GM19193 (cell line): ENCODE data around the gene CPNE5.

Experiments used
- POLR2A ChIP-seq: IDR thresholded peaks from 4 replicates; pipeline ENCODE4 v1.6.1; 2011; ENCODE audit not compliant: insufficient read depth, insufficient read length; ENCODE audit errors: extremely low read depth

The CPNE5 gene

DNA sequence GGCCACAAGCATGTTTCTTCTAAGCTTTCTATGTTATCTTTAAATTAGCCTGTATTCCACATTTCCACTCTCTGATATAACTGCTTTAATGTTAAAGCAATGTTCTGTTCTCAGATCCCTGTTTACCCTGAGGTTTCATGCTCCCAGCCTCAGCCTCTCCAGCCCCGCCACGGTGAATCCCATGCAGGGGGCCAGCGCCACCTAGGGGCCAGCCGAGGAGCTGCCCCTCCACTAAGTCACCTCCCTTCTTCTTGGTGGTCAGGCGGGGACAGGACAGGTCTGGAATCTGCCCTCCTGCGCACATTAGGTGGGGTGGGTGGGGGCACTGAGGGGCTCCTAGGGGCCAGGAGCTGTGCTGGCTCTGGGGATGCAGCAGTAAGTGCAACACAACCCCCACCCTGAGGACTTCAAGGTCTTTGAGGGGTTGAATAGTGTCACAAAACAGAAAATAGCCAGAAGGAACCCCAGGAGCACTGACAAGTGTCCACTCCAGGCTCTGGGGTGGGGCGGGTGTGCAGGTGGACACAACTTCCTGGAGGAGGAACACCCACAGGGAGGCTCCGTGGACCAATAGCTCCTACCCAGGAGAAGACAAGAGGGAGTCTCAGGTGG, 80.0 kb downstream of the CPNE5 start:
- TF ChIP-seq POLR2A = no peak

DNA sequence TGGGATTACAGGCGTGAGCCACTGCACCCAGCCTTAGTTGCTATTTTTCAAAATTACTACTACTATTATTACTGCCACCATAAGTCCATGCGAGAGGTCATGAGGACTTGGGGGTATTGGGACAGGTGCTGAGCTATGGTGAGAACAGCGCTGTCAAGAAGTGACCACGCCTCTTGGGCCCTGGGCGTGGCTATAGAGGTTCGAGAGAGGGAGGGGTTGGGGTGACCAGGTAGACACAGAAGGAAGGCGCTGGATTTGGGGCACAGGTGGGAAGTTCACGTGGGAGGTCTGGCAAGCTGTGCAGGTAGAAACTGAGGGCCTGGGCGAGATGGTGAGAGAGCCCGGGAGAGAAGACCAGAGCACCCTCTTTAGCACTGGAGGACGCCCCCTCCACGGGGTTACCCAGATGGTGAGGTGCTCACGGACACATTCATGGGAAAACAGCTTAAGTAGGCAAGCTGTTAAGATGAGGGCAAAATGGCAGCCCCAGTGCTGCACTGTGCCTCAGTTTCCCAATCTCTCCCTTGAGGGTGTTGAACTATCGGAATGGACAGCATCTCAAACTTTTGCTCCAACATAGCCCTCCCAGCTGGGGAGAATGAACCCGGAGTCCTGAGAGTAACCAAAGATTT, 80.6 kb downstream of the CPNE5 start:
- no peak for TF ChIP-seq POLR2A

DNA sequence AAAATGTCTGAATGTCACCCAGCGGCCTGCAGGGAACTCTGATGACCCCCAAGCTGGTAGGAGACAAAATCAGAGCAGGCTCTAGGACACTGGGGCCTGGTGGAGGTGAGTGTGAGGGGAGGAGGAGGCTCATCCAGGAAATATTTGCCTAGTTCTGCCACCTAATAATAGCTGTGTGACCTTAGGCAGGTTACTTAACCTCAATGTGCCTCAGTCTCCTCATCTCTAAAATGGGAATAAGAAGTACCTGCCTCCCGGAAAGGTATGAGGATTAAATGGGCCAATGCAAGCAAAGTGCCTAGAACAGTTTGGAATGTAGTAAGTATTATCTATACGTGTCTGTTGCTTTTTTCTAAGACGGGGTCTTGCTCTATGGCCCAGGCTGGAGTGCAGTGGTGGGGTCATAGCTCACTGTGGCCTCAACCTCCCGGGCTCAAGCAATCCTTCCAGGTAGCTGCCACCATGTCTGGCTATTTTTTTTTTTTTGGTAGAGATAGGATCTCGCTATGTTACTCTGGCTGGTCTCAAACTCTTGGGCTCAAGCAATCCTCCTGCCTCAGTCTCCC, 81.2 kb downstream of the CPNE5 start:
- TF ChIP-seq POLR2A = no peak

DNA sequence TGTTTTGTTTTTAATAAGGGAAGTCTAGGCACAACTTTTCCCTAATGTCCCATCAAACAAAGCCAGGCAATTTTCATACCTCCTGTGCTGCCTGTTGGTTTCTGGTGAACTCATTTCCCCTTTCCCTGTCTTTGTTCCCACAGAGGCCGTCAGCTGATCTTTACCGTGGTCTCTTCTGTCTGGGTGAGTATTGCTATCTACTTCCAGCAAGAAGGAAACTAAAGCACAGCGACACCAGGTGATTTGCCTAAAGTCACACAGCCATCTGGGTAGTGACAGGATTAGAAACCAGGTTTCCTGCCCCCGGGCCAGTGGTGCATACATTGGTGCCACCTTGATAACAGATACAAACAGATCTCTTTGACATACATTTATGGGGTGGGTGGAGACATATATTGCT, 82.0 kb downstream of the CPNE5 start:
- TF ChIP-seq POLR2A = no peak

DNA sequence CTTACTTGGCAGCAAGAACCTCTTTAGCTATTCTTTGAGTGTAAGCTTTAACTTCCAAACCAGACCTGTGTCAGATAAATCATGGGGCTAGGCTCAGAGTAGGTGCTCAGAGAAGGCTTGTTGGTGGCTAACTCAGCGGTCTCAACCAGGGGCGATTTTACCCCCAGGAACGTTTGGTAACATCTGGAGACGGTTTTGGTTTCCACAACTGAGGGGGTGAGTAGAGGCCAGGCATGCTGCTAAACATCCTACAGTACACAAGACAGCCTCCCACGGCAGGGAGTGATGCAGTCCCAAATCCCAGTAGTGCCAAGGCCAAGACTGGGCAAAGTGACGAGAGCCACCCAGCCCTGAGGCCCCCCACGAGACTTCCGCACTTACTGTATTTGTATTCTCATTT, 82.5 kb downstream of the CPNE5 start:
- no peak for TF ChIP-seq POLR2A

DNA sequence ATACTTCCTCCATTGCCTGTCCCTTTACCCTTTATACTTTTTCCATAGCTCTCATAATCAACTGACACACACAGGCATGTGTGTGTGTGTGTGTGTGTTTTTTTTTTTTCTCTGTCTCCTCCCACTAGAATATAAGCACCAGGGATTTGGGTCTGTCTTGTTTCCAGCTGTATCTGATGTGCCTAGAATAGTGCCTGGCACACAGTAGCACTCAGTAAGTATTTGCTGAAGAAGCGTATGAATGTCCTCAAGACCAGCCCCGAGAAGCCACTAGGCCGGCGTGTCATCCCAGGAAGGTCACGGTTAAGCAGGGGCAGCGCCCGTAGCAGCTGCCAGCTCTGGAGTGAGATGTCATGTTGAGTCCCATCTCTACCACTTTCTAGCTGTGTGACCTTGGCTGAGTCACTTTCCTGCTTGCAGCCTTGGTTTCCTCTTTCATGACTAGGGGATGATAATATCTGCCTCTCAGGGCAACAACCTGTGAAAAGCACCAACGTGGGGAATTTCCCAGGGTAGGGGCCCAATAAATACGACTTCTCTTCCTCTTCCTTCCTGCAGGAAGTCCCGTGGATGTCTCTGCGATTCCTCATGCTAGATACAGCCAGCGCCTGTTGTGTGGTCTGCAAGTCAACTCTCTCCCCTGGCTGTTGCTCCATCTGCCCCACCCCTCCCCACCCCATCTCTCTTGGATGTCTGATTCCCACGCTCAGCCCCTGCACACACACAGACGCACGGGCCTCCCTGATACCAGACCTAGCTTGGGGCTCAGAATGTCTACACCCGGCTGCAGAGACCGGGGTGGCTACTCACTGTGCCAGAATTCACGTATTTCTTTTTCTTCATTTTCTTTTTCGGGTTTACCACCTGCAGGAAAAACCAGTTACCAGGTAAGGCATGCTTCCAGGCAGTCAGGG, 83.6 kb downstream of the CPNE5 start:
- no peak for TF ChIP-seq POLR2A

DNA sequence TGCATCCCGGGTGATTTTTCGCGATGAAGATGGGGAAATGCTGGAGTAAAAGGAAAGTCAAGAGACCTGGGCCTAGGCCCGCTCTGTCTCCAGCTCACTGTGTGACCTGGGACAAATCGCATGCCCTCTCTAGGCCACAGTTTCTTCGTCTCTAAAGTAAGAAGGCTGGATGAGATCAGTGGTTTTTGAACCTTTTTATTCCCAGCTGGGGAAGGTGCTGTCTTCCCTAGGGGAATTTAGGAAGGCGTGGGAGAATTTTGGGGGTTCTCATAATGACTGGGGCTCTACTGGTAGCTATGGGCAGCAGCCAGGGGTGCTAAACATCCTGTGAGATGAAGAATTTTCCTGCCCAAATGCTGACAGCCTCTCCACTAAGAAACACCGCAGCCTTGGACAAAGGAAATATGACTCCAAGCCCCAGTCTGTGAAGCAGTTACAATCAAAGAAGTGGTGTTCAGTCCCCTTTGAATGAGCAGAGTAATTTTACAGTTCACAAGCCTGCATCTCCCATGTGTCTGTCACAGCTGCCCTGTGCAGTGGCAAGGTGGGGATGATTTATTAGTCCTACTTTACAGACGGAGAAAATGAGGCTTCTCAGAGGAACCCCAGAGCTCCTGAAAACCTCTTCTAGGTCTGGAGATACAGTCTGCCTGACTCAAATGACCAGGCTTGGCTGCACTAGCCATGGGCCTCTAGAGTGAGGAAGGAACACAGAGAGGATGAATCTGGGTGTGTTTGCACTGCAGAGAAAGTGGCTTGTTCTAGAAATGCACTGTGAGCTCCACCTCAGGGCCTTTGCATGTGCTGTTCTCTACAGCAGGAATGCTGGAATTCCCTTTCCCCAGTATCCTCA, 84.4 kb downstream of the CPNE5 start:
- no peak for TF ChIP-seq POLR2A

DNA sequence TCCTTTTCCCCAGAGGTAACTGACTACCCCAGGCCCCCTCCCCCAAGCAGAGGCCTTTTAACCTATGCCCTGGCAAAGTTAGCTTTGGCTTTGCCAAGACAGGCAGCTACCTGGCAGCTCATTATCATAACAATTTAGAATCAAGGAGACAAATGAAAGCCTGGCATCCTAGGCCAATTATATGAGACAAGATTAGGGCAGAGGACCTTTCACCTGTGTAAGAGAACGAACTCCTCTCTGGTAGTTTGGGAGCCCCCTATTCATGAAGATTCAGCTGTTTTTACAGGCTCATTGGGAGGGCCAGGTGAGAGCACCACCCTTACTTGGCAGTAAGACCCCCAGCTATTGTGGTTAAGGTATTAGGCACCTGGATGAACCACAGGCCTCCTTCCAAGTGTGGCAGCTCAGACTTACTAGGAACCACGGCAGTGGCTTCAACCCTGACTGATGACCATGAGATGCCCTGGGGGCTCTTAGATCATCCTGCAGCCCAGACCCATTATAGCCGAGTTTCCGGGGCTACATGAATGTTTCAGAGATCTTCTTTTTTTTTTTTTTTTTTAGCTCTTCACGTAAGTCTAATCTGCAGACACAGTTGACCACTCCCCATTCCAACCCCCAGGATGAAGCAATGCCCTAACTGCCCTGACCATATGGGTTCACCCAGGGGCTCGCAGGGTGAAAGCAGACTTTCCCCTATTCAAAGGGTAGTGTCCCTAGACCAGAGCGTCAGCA, 85.4 kb downstream of the CPNE5 start:
- no peak for TF ChIP-seq POLR2A

DNA sequence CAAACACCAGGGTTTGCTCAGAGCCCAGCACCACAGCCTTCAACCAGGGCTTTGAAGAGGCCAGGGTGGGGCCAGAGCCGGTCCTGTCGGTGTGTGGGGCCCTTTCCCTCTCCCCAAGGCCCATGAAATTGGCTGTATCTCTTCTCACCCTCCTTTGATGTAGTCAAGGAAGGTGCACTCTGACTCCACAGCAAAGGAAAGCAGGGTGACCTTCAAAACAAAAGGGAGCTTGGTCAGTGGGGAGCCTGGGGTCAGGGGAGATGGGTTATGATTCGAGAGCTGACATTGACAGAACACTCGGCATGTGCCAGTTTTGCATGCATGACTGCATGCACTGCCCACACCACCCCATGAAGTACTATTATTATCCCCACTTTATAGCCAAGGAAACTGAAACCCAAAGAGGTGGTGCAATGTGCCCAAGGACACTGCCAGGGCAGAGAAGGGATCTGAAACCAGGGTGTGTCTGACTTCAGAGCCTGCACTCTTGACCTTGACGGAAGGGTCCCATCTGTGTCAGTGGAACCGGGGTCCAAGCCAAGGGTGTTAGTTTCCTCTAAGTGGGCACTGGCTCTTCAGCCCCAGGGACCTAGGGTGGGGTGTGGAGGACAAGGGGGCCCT, 86.2 kb downstream of the CPNE5 start:
- no peak for TF ChIP-seq POLR2A

DNA sequence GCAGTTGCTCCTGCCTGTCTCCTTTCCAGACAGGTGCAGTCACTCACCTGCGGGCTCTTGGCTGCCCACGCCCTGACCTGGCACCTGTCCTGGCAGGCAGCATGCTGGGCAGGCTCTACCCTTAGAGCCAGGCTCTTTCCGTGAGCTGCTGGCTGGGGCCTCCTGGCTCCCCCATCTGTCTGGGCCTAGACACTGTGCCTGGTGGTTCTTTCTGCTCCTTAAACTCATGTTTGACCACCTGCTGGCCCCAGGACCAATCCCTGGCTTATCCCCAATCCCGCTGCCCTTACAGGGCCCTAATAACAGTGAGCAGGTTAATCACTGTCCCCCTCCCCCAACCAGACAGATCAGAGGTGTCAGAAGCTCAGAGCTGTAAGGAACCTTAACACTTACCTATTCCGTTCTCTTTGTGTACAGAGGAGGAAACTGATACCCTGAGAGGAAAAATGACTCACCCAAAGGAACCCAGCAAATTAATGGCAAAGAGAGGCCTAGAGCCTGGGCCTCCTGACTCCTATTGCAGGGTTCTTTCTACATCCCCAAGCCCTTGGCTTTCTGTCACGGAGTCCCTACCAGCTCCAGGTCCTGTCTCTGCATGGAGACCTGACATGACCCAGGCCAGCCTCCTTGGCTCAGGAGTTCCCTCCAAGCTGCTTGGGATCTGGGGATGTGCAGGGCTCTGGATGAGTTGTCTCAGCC, 86.9 kb downstream of the CPNE5 start:
- TF ChIP-seq POLR2A = no peak

DNA sequence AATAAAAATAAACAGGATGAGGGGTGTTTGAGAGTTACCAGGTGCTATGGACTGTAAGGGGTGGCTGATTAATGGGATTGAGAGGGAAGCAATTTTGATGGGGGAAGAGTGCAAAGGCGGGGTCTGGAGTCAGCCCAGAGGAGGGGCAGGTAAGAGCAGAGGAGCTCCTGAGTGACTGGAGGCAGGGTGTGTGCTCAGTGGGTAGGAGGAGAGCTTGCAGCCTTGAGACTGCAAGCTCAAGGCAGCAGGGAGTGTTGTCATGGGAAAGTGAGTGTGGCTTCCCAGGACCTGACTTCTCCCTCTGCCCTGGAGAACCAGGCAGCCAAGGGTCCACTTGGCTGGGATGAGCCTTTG, 87.4 kb downstream of the CPNE5 start:
- no peak for TF ChIP-seq POLR2A

DNA sequence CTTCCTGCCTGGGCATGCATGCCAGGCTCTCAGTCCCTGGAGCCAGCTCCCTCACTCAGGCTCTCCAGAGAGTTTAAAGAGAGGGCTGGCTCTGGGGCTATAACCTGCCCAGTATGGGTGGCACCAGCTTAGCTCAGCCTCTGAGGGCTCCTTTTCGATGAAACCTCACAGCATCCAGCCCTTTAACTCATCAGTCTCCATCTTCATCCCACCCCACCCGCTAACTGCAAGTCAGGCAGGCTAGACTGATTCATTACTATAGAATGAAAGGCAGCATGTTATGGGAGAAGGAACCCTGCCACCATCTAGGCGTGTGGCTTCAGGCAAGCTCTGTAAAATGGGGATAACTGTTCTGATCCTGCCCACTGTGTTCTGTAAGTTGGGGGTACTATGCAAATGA, 88.2 kb downstream of the CPNE5 start:
- TF ChIP-seq POLR2A = no peak
